Measurements from ENCODE around the gene PODXL. TPM values are rescaled to one million over a fixed set of nuclear protein-coding genes. Genes with fewer than 3 reads are reported as not detected.

The PODXL gene
- 54.9 TPM for total RNA-seq

DNA sequence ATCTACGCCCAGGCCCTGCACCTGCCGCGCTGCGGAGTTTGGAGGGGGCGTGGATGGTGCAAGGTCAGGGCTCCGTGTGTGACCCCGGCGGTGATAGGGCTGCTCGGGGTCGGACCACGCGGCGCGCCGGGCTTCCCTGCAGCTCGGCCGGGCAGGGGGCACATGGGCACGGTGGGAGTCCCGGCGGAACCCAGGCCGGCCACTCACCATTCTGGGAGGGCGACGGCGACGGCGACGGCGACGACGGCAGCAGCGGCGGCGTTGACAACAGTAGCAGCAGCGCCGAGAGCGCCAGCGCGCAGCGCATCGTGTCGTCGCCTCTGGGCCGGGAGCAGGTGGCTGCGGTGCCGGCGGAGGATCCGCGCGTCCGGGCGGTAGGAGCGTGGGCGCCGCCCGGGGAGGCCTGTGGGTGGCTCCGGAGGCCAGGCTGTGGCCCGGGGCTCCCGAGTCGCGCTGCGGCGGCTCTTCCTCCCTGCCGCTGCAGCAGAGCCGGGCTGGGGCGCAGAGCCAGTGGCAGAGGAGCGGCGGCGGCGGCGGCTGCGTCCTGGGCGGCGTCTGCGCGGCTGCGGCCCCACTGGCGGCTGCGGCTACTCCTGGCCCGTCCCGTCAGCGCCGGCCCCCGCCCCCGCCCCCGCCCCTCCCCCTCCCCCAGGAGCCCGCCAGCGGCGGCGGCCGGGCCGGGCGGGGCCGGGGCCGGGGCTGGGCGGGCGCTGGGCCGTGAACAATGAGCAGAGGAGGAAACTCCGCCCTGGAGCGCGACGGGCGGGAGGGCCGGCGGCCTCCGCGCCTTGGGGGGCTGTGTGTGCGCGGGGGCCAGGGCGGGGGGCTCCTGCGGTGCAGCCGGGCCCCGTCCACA lies at the start of gene PODXL:
TSS of gene PODXL (minus strand) at position 576 of the 856 bp plus-strand sequence. CDS start at position 307, 269 bp downstream.
- intact Hi-C loops (cut with DNase I) = no loop called here
- DNase-seq (ENCODE audit: low spot score) (peak; percentile 76), ATAC-seq (peak; percentile 70)

DNA sequence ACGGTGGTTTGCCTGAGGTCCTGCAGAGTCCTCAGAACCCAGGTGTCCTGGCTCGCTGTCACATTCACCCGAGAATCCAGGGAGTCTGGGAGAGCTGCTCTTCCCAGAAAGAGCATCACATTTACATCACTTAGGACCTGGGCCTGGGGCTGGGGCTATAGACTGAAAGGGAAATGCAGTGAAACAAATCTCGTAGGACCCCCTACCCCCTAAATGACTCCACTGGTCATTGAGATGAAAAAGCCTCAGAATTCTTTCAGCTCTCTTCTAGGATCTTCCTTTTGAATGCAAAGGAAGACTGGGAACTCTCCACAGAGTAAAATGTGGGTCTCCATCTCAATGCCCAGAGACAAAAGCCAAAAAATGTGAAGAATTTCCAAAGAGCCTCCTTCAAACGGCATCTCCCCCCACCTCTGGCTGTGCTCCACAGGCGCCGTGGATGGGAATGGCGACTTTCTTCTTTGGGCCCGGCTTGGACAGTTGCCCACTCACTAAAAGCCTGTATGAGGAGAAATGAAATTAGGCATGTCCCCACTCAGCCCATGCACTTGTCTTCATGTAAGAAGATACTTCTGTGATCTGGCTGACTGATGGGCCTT lies 49.0 kb upstream of the PODXL start:
- intact Hi-C loops (cut with DNase I) = no loop called here
- ATAC-seq = no peak
- DNase-seq (ENCODE audit: low spot score) = no peak

DNA sequence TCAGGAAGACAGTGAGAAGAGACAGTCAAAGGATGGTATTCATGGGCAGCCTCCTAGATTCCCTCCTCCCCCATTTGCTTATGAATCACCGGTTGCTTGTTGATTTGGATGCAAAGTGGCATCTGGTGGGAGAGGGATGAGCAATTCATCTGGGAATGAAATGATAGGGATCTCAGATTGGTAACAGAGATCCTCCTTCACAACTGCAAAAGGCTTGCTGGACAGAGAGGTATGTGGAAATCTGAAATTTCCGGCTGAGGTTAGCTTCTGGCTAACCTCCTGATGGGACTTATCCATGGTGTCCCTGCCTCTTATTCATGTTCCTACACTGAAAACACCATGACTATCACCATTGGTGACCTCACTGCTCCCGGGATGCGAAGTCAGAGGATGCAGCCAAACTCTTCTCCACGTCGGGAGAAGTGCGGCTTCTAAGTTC lies 48.4 kb upstream of the PODXL start:
- ATAC-seq (no peak), DNase-seq (ENCODE audit: low spot score) (no peak)
- intact Hi-C loops (cut with DNase I) = no loop called here

DNA sequence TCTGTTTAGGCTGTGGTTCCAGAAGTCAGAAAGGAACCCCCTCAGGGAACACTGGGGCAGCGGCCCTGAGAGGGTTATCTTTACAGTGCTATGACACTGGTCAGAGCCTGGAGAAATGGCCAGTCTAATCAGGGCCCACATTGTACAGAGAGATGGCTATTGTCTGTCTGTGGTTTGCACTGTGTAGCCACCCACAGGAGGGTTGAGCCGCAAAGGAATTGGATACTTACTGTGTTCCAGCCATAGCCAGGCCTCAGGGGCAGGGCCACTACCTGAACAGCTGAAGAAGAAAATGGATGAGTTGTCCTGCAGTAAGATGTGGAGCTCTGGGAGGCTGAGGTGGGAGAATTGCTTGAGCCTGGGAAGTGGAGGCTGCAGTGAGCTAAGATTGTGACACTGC lies 47.5 kb upstream of the PODXL start:
- DNase-seq (ENCODE audit: low spot score) (no peak), ATAC-seq (no peak)
- intact Hi-C loops (cut with DNase I) = no loop called here

DNA sequence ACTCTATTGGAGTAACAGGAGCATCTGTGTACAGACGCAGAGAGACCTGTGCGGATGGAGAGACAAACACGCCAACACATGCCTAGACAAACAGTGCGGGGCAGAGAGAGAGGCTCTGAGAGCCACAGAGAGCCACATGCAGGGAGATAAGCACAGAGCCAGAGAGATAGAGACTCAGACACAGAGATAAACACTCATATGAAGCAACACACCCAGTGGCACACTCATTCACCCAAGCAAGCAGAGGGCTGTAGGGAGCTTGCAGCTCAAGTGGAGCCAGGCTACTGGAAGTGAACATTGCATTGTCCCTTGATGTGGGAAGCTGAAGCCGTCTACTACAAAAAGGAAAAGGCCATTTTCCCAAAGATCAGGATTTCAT lies 46.6 kb upstream of the PODXL start:
- no peak for DNase-seq (ENCODE audit: low spot score)
- no peak for ATAC-seq
- intact Hi-C loops (cut with DNase I) = no loop called here

DNA sequence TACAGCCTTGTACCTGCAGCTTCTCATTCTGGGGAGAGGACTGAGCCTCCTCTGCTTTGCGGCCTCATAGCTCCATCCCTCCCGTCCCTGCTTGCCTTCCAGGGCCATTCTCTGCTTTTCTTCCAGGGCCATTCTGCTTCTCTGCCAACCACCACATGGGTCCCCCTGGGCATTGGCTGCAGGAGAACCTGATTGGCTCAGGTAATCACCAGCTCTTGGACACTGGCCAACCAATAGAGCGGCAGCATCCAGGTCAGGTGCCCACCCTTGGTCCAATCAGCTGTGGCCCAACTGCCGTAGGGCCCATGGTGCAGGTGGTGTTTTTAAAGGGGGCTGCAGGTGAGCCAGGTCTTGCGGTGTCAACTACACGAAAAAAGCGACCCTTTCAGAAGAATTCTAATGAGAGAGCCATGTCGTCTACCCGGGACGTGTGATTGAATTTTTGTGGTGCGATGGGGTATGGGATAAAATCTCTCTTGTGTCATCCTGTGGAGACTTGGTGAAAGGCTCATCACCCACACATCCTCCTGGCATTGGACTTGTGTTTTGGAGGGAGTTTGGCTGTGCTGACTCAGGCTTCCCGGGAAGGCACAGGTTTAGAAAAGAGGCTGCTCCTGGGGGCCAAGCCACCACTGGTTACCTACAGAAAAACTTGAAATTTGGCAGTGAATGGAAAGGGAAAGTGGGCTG lies 46.0 kb upstream of the PODXL start:
- intact Hi-C loops (cut with DNase I) = no loop called here
- ATAC-seq (no peak), DNase-seq (ENCODE audit: low spot score) (no peak)

DNA sequence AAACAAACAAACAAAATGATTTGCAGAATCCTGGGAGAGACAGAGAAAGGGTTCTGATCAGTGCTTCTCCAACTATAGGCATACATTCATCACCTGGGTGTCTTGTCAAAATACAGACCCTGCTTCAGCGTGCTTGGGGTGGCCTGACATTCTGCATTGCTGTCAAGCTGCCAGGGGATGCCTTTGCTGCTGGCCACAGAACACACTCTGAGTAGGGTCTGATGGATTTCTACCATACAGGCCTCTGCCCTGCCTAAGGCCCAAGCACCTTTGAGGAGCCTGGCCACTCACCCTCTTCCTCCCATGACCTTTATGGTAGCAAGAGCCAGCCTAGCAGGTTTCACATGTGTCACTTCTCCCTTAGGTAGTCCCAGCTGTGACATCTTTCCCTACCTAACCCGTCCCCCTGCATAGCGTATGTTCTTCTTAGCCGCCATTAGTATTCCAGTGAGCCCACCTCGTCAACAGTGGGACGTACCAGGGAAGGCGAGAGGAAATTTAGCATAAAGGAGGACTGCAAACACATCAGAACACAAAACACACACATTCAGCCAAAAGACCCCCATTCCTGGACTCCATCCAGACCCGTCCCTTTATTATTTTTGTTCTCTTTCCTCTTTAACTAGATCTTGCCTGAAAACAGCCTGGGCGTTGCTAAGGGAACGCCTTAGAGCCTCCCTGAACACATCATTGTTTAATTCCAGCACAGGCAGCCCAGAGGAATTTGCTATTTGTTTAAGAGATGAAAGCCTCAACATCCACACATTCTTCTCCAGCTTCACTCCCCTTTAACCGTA lies 43.9 kb upstream of the PODXL start:
- no peak for DNase-seq (ENCODE audit: low spot score)
- ATAC-seq = no peak
- intact Hi-C loops (cut with DNase I) = no loop called here

DNA sequence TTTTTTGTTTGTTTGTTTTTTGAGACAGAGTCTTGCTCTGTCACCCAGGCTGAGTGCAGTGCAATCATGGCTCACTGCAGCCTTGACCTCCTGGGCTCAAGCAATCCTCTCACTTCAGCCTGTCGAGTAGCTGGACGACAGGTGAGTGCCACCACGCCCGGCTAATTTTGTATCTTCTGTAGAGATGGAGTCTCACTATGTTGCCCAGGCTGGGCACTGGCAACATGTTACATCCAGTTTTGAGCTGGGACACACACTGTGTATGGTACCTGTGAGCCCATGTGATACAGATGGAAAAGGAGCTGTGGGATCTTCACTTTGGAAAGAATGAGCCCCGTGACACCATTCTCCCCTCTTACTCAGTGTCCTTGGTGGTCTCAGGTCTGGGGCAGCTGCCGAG lies 40.4 kb upstream of the PODXL start:
- intact Hi-C loops (cut with DNase I) = no loop called here
- no peak for DNase-seq (ENCODE audit: low spot score)
- ATAC-seq = no peak

DNA sequence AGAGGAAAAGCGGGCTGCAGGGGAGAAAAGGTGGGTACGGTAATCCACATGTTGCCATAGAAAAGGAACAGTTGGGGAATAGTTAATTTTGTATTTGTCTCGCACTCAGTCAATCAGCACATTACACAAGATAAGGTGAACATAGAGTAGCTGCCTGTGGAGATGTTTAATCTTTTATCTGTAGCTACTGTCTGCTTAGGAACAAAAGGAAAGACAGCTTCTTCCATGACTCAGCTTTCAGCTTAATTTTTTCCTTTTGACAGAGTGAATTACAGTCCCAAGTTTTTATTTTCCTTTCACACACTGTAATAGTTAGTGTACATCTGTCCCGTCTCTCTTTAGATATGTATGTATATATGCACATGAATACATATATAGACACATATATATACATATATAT lies 39.3 kb upstream of the PODXL start:
- no peak for ATAC-seq
- no peak for DNase-seq (ENCODE audit: low spot score)
- intact Hi-C loops (cut with DNase I) = no loop called here

DNA sequence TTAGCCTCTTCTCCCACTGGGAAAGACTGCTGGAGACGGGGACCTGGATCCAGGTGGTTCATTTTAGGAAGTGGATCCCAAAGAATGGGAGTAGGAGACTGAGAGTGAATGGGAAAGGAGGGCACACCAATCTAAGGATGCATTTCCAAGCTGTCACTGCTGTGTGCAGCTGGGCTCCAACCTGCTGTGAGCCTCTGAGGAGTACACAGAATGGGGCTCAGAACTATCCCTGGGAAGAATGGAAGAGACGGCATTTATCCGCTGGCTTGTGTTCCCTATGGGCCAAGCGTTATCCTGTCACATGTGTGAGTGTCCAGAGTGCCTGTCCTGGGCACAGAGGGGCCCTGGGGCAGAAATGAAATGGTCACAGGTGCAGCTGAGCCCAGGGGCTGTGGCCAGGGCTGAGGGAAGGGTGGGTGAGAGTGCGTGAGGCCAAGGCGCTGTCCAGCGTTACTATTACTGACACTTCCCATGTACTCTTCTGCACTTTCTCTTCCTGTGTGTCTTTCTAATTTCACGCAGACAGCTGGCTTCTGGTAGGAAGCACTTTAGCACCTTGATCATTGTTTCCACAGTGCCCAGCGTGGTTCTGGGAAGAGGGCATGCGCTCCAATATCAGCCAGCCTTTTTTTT lies 35.4 kb upstream of the PODXL start:
- ATAC-seq (no peak), DNase-seq (ENCODE audit: low spot score) (no peak)
- intact Hi-C loops (cut with DNase I) = no loop called here

DNA sequence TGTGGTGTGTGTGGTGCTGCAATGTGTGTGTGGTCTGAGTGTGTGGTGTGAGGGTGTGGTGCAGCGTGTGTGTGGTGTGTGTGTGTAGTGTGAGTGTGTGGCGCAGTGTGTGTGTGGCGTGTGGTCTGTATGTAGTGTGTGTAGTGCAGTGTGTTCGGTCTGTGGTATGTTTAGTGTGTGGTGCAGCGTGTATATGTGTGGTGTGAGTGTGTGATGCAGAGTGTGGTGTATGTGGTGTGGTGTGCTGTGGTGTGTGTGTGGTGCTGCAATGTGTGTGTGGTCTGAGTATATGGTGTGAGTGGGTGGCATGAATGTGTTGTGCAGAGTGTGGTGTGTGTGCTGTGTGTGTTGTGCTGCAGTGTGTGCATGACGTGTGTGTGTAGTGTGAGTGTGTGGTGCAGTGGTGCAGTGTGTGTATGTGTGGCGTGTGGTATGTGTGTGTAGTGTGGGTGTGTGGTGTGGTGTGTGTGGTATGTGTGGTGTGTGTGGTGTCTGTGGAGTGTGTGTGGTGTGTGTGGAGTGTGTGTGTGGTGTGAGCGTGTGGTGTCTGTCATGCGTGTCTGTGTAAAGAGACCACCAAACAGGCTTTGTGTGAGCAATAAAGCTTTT lies 31.0 kb upstream of the PODXL start:
- ATAC-seq = no peak

DNA sequence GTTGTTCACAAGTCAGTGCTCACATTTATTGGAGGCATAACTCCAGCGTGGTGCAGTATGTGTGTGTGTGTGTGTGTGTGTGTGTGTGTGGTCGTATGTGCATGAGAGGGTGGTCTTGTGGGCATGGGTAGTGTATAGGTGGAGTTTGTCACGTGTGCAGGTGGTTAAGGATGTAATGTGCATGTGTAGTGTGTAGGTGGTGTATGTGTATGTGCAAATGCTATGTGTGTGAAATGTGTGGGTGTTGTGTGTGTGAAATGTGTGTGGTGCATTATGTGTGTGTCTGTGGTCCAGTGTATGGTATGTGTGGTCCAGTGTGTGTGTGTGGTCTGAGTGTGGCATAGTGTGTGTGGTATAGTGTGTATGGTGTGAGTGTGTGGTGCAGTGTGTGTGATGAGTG lies 30.3 kb upstream of the PODXL start:
- DNase-seq (ENCODE audit: low spot score) = no peak
- no peak for ATAC-seq
- intact Hi-C loops (cut with DNase I) = no loop called here

More for the DNA sequence above, 31.0 kb upstream of the PODXL start:
- intact Hi-C loops (cut with DNase I) = no loop called here
- DNase-seq (ENCODE audit: low spot score) = no peak

DNA sequence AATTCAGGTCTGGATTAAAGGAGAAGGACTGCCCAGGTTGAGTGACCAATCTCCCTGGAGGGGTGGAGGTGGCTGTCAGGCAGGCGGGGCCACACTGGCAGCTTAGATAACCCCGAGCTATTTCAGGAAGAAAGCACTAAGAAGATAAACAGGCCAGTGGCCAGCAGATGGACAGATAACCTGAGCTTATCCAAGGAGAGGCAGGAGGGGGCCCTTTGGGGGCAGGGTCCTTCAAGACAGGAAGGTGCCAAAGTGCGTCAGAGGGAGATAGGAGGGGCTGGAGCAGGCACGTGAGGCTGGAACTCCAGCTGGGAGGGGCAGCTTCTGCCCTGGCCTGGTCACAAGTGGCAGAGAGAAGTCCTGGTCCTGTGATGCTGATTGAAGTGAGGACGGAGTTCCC lies 29.8 kb upstream of the PODXL start:
- DNase-seq (ENCODE audit: low spot score) (no peak), ATAC-seq (peak; percentile 28)
- intact Hi-C loops (cut with DNase I) = no loop called here

DNA sequence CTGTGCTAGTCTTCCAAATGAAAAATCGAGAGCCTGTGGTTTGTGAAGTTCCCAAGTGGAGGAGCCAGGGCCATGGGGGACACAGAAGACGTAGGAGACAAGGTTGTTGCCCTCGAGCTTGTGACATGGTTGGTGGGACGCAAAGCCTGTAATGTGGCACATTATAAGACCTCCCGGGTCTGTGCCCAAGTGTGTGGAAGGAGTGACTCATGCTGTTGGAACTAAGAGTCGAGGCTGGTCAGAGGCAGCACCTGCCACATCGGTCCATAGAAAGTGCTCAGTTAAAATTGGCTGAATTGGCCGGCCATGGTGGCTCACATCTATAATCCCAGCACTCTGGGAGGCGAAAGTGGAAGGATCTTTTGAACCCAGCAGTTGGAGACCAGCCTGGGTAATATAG lies 27.0 kb upstream of the PODXL start:
- ATAC-seq (no peak), DNase-seq (ENCODE audit: low spot score) (no peak)
- intact Hi-C loops (cut with DNase I) = no loop called here

DNA sequence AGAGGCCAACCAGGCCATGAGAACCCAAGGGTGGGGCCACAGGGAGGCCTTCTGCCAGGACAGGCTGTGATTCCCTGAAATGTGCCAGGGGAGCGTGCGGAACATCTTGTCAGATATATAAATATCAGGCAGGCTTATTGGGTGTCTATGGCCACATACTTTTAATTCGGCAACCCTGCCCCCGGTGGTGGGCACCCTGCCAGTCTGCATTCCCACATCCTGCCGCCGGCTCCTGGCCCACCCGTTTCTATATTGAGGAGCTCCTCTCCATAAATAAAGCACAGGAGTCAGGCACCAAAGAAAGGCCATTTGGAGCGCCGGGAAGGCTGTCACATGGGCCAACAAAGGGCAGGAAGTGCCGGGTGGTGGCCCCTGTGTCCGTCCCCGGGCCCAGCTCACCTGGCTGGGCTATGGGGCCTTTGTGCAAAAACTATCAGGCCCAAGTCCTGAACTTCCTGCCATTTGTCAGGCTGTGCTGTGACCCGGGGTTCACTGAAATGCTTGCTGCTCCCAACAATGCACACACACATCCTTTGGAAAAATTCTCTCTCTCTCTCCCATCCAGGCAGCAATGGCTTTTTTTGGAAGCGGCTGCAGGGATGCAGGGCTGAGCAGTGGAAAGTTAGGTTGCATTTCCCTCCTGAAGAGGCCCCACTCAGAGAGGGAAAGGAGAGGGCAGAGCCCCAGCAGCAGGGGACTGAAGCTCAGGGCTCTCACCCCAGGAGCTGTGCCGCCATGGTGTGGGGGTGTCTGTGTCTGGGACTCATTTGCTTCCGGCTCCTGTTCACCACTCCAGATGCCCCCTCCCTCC lies 25.0 kb upstream of the PODXL start:
- peak; percentile 46 for ATAC-seq
- intact Hi-C loops (cut with DNase I) = no loop called here

DNA sequence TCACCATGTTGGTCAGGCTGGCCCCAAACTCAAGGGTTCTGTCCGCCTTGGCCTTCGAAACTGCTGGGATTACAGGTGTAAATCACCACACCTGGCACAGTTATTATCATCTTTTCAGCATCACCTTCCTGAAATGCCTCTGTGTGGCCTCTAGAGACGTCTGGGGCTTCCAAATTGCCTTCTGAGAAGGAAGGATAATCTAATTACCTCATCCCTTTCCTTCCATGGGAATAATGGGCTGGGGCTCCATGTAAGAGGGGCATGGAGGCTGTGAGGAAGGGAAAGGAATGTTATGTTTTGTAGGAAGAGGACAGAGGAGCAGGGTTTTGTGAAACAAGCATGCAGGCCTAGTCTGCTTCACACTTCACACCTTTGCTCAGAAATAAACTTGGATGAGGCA lies 22.2 kb upstream of the PODXL start:
- ATAC-seq (no peak), DNase-seq (ENCODE audit: low spot score) (no peak)
- intact Hi-C loops (cut with DNase I) = no loop called here

More for the DNA sequence above, 25.0 kb upstream of the PODXL start:
- no peak for DNase-seq (ENCODE audit: low spot score)

DNA sequence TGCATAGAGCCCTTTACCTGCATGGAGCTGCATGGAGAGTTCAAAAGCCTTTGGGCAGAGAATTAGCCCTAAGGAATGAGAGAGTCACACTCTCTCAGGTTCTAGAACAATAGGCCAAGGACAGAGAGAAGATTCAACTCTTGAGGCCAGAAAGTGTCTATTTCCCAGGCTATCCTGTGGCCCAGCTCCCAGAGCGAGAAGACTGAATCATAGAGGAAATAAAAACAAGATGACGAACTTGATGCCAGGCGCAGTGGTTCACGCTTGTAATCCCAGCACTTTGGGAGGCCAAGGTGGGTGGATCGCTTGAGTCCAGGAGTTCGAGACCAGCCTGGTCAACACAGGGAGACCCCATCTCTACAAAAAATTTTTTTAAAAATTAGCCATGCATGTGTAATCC lies 18.3 kb upstream of the PODXL start:
- intact Hi-C loops (cut with DNase I) = no loop called here
- DNase-seq (ENCODE audit: low spot score) (no peak), ATAC-seq (no peak)

DNA sequence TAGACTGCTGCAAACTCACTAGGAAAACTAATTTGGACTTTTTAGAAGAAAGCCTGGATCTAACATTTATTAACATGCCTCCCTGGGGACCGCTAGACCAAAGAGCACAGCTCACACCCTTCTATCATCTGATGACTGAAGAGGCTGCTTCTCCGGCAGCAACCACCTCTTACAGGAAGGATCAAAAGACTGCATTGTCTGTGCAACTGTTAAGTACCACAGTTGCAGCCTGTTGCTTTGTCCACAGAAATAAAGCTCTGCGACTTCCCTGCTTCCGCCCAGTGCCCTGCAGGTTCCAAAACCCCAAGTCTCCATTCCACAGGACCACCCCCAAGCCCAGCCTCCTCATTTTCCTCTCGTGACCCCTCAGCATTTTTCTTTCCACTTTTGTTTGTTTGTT lies 14.0 kb upstream of the PODXL start:
- intact Hi-C loops (cut with DNase I) = no loop called here
- DNase-seq (ENCODE audit: low spot score) (no peak), ATAC-seq (no peak)

All from sciatic nerve (tissue), 2 donors.